ENCODE results near the gene PILRA. TPM values are rescaled to one million over a fixed set of nuclear protein-coding genes. Genes with fewer than 3 reads are reported as not detected.

The PILRA gene
- total and polyA plus RNA-seq, 2 of the 8 experiments (the other 6 are each of a cell fraction or from before 2014, with no cell fraction given) = 7.6 to 10.6 TPM

DNA sequence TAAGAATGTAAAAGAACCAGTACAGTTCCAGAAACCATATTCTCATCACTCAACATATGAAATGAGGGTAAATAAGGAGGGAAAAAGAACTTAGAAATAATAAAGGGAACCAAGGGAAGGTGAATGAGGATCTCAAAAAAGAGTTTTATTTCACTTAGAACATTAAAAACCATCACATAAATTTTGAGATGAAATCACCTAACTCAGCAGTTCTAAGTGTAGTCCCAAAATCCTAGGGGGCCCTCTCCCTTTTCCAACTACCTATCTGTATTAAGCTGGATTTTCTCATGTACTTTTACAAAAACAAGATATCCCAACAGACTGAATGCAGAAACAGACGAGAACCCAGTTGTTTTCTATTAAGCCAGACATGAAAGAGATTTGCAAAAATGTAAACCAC lies 52.1 kb downstream of the PILRA start (continued):
- TF ChIP-seq, protein P1, sequence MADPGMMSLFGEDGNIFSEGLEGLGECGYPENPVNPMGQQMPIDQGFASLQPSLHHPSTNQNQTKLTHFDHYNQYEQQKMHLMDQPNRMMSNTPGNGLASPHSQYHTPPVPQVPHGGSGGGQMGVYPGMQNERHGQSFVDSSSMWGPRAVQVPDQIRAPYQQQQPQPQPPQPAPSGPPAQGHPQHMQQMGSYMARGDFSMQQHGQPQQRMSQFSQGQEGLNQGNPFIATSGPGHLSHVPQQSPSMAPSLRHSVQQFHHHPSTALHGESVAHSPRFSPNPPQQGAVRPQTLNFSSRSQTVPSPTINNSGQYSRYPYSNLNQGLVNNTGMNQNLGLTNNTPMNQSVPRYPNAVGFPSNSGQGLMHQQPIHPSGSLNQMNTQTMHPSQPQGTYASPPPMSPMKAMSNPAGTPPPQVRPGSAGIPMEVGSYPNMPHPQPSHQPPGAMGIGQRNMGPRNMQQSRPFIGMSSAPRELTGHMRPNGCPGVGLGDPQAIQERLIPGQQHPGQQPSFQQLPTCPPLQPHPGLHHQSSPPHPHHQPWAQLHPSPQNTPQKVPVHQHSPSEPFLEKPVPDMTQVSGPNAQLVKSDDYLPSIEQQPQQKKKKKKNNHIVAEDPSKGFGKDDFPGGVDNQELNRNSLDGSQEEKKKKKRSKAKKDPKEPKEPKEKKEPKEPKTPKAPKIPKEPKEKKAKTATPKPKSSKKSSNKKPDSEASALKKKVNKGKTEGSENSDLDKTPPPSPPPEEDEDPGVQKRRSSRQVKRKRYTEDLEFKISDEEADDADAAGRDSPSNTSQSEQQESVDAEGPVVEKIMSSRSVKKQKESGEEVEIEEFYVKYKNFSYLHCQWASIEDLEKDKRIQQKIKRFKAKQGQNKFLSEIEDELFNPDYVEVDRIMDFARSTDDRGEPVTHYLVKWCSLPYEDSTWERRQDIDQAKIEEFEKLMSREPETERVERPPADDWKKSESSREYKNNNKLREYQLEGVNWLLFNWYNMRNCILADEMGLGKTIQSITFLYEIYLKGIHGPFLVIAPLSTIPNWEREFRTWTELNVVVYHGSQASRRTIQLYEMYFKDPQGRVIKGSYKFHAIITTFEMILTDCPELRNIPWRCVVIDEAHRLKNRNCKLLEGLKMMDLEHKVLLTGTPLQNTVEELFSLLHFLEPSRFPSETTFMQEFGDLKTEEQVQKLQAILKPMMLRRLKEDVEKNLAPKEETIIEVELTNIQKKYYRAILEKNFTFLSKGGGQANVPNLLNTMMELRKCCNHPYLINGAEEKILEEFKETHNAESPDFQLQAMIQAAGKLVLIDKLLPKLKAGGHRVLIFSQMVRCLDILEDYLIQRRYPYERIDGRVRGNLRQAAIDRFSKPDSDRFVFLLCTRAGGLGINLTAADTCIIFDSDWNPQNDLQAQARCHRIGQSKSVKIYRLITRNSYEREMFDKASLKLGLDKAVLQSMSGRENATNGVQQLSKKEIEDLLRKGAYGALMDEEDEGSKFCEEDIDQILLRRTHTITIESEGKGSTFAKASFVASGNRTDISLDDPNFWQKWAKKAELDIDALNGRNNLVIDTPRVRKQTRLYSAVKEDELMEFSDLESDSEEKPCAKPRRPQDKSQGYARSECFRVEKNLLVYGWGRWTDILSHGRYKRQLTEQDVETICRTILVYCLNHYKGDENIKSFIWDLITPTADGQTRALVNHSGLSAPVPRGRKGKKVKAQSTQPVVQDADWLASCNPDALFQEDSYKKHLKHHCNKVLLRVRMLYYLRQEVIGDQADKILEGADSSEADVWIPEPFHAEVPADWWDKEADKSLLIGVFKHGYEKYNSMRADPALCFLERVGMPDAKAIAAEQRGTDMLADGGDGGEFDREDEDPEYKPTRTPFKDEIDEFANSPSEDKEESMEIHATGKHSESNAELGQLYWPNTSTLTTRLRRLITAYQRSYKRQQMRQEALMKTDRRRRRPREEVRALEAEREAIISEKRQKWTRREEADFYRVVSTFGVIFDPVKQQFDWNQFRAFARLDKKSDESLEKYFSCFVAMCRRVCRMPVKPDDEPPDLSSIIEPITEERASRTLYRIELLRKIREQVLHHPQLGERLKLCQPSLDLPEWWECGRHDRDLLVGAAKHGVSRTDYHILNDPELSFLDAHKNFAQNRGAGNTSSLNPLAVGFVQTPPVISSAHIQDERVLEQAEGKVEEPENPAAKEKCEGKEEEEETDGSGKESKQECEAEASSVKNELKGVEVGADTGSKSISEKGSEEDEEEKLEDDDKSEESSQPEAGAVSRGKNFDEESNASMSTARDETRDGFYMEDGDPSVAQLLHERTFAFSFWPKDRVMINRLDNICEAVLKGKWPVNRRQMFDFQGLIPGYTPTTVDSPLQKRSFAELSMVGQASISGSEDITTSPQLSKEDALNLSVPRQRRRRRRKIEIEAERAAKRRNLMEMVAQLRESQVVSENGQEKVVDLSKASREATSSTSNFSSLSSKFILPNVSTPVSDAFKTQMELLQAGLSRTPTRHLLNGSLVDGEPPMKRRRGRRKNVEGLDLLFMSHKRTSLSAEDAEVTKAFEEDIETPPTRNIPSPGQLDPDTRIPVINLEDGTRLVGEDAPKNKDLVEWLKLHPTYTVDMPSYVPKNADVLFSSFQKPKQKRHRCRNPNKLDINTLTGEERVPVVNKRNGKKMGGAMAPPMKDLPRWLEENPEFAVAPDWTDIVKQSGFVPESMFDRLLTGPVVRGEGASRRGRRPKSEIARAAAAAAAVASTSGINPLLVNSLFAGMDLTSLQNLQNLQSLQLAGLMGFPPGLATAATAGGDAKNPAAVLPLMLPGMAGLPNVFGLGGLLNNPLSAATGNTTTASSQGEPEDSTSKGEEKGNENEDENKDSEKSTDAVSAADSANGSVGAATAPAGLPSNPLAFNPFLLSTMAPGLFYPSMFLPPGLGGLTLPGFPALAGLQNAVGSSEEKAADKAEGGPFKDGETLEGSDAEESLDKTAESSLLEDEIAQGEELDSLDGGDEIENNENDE (IDR thresholded peaks at IDR 0.05; ENCODE audit: insufficient replicate concordance, low read length) = no peak
- TF ChIP-seq, protein P2, sequence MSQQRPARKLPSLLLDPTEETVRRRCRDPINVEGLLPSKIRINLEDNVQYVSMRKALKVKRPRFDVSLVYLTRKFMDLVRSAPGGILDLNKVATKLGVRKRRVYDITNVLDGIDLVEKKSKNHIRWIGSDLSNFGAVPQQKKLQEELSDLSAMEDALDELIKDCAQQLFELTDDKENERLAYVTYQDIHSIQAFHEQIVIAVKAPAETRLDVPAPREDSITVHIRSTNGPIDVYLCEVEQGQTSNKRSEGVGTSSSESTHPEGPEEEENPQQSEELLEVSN (IDR thresholded peaks at IDR 0.05) = no peak
- TF ChIP-seq CBX8 (IDR thresholded peaks at IDR 0.05; ENCODE audit: borderline replicate concordance, low read depth, low read length) = no peak
